ENCODE measurements around the gene COL18A1. TPM values are rescaled to one million over a fixed set of nuclear protein-coding genes. Genes with fewer than 3 reads are reported as not detected.
"Not testable (repeated sequence)": the region's sequence is repeated elsewhere in the genome, so short reads cannot be mapped to it uniquely, and the experiment has no call there.

Gene COL18A1
- total RNA-seq, 1 donor: 33.7 TPM

GRCh38 chr21:45559216-45560105, 154.5 kb downstream of the COL18A1 start:
- DNase-seq (ENCODE audit: low read depth): no peak
- no peak for TF ChIP-seq CTCF (IDR thresholded peaks at IDR 0.05; ENCODE audit: insufficient read depth, low read depth, low read length)
- H3K4me3 ChIP-seq (ENCODE audit: low read depth, low read length): no peak overlapping the region

- no peak overlapping the region for H3K4me3 ChIP-seq (ENCODE audit: low read depth, low read length)
- no peak for TF ChIP-seq CTCF (IDR thresholded peaks at IDR 0.05; ENCODE audit: insufficient read depth, low read depth, low read length)
- DNase-seq (ENCODE audit: low read depth): no peak
These were observed 155.4 kb downstream of the COL18A1 start for GRCh38 chr21:45560106-45561021.

- DNase-seq (ENCODE audit: low read depth); H3K4me3 ChIP-seq (ENCODE audit: low read depth, low read length): not testable (repeated sequence)
These were observed 156.3 kb downstream of the COL18A1 start for GRCh38 chr21:45561241-45561640.

GRCh38 chr21:45562402-45562801, 157.4 kb downstream of the COL18A1 start:
- TF ChIP-seq CTCF (IDR thresholded peaks at IDR 0.05; ENCODE audit: insufficient read depth, low read depth, low read length): no peak
- DNase-seq (ENCODE audit: low read depth): no peak
- H3K4me3 ChIP-seq (ENCODE audit: low read depth, low read length): no peak overlapping the region

GRCh38 chr21:45562965-45563364, 158.0 kb downstream of the COL18A1 start:
- DNase-seq (ENCODE audit: low read depth): peak; percentile 19
- H3K4me3 ChIP-seq (ENCODE audit: low read depth, low read length): no peak overlapping the region
- no peak for TF ChIP-seq CTCF (IDR thresholded peaks at IDR 0.05; ENCODE audit: insufficient read depth, low read depth, low read length)

Small RNA genes within 50 kb of the gene (small RNA-seq; reads per million reads assigned to genes)
- gene MIR6815 (not detected), gene MTCO1P3 (not detected)

Other genes starting within 250 kb of the COL18A1 start
- gene POFUT2, start 117.3 kb upstream of the COL18A1 start, total RNA-seq: 43.8 and 60.0 TPM in 2 replicates
- gene SLC19A1, start 137.3 kb downstream of the COL18A1 start, total RNA-seq: 4.8 and 6.5 TPM in 2 replicates
- 1.3 and 2.9 TPM in 2 replicates for gene PCBP3, start 238.6 kb downstream of the COL18A1 start, total RNA-seq